ENCODE results near the gene HOXA9.

DNA sequence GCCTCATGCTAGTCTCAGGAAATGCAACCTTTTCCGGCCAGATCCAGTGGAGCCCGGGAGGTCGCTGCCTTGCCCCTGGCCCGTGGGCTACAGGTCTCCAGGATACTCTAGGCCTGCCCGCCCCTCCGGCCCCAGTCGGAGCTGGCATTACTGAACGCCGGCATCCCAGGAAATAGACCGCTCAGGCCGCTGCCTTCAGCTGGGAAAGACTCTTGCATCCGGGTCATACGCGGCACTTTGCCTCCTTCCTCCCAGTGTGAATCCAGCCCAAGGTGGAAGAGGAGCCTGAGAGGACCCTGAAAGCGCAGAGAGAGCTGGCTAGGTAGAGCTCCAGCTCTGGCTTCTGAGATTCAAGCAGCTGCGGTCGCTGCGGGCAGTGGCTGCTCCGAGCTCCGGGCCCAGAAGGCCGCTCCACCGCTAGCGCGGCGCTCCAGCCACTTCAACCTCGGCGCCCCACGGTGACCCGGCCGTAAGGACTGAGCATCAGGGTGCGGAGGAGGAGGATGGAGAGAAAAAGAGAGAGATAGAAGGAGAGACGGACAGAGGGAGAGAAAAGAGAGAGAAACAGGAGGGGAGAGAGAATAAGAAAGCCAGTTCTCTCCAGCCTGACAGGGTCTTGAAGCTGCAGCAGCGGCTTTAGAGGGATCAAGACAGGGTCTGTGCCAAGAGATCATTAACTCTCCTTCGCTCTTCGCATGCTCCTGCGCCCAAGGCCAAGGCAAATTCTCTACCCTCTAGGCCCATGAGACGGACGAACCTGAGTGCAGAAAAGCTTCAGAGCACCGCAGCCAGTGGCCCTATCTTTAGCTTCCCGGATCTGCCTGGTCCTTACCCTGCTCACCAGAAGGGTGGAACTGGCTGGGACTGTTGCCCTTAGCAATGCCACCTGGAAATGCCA lies 10.5 kb upstream of the HOXA9 start:
- TF ChIP-seq, protein P1, sequence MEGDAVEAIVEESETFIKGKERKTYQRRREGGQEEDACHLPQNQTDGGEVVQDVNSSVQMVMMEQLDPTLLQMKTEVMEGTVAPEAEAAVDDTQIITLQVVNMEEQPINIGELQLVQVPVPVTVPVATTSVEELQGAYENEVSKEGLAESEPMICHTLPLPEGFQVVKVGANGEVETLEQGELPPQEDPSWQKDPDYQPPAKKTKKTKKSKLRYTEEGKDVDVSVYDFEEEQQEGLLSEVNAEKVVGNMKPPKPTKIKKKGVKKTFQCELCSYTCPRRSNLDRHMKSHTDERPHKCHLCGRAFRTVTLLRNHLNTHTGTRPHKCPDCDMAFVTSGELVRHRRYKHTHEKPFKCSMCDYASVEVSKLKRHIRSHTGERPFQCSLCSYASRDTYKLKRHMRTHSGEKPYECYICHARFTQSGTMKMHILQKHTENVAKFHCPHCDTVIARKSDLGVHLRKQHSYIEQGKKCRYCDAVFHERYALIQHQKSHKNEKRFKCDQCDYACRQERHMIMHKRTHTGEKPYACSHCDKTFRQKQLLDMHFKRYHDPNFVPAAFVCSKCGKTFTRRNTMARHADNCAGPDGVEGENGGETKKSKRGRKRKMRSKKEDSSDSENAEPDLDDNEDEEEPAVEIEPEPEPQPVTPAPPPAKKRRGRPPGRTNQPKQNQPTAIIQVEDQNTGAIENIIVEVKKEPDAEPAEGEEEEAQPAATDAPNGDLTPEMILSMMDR (conservative IDR thresholded peaks at IDR 0.05 in 1 of 2, IDR thresholded peaks at IDR 0.05 in 1 of 2; ENCODE audit: extremely low read depth in 1 of 2, insufficient read depth in 1 of 2, low read depth in 1 of 2, low read length in 2 of 2), result no peak
- TF ChIP-seq EZH2 (IDR thresholded peaks at IDR 0.05; ENCODE audit: borderline replicate concordance, low read length), result no peak

All from mammary epithelial cell (primary cell).